HG03060 (cell line): ENCODE measurements around the gene PATL1.
"Not testable (repeated sequence)": the region's sequence is repeated elsewhere in the genome, so short reads cannot be mapped to it uniquely, and the experiment has no call there.

Experiments used
- ATAC-seq: cut with Tn5 transposase; IDR thresholded peaks from one replicate; pipeline ENCODE4 v1.9.1; 2021; ENCODE audit warnings: low read depth, moderate number of reproducible peaks; ENCODE audit not compliant: unreplicated experiment

Gene PATL1

GRCh38 chr11:59668950-59669610 is at the start of gene PATL1:
PATL1 (minus strand) TSS chr11:59669037; CDS start chr11:59668895, 142 bp downstream.
- peak; percentile 94 for ATAC-seq

- ATAC-seq: no peak
Observed at GRCh38 chr11:59716051-59716450, 47.2 kb upstream of the PATL1 start.

DNA sequence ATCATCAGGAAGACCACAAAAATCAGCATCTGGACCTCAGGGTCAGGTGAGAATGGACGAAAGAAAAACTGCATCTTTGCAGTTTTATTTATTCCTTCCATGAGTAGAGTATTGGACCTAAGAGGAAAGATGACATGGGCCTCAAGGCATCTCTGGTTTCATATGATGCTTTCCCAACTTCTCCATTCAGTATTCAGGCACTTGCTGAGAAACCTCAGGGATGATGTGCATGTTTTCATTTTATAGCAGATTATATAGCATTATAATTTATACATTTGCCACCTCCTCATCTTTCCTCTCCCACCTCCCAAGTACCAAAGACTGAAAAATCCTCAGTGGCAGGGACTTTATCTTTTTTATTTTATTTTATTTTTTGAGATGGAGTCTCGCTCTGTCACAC is 44.9 kb upstream of the PATL1 start, which contains the start of gene OR10V1:
OR10V1 (minus strand) TSS at position 101 of the 400 bp plus-strand sequence; CDS start at position 101, 0 bp downstream.
- no peak for ATAC-seq

- no peak for ATAC-seq
Observed at GRCh38 chr11:59710136-59710847, 41.5 kb upstream of the PATL1 start.

- ATAC-seq: no peak
Observed at GRCh38 chr11:59708537-59708936, 39.7 kb upstream of the PATL1 start.

- ATAC-seq: no peak
Observed at GRCh38 chr11:59707371-59707770, 38.5 kb upstream of the PATL1 start.

GRCh38 chr11:59706518-59707285 is 37.9 kb upstream of the PATL1 start:
- no peak for ATAC-seq

DNA sequence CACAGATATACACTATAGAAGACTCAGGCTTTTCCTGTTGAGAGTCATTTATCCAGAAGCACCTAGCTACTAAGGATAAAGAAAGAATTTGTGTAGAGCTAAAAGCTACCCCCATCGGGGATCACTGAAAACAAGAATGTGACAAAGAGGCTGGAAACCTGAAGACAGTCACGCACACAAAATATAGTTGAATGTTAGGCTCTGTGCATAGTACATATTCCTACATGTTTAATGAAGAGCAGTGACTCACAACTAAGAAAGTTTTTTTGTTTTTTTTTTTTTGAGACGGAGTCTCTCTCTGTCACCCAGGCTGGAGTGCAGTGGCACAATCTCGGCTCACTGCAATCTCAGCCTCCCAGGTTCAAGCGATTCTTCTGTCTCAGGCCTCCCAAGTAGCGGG is 36.5 kb upstream of the PATL1 start:
- ATAC-seq: no peak

GRCh38 chr11:59703515-59703914 is 34.7 kb upstream of the PATL1 start:
- not testable (repeated sequence) for ATAC-seq

DNA sequence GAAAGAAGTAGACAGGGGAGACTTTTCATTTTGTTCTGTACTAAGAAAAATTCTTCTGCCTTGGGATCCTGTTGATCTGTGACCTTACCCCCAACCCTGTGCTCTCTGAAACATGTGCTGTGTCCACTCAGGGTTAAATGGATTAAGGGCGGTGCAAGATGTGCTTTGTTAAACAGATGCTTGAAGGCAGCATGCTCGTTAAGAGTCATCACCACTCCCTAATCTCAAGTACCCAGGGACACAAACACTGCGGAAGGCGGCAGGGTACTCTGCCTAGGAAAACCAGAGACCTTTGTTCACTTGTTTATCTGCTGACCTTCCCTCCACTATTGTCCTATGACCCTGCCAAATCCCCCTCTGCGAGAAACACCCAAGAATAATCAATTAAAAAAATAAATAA is 31.3 kb upstream of the PATL1 start:
- ATAC-seq: not testable (repeated sequence)

GRCh38 chr11:59698506-59698905 is 29.7 kb upstream of the PATL1 start:
- no peak for ATAC-seq

GRCh38 chr11:59692915-59693314 is 24.1 kb upstream of the PATL1 start:
- ATAC-seq: no peak

GRCh38 chr11:59691156-59691555 is 22.3 kb upstream of the PATL1 start:
- ATAC-seq: no peak

DNA sequence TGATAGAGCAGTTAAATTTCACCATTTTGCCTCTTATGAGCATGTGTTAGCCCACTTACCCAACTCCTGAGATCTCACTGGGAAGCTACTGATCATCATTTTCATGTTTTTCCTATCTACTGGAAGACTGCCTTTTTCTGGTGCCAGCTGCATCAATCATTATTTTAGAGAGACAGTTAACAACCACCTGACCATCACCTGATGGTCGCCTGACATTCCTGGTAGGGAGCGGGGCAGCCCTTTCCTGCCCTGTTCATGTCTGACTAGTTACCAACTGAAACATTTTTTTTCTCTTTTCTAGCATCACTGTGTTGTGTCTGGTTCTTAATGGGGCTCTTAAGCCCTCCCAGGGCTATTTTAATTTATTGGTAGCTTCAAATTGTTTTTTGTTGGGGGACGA is 20.2 kb upstream of the PATL1 start:
- ATAC-seq: no peak

DNA sequence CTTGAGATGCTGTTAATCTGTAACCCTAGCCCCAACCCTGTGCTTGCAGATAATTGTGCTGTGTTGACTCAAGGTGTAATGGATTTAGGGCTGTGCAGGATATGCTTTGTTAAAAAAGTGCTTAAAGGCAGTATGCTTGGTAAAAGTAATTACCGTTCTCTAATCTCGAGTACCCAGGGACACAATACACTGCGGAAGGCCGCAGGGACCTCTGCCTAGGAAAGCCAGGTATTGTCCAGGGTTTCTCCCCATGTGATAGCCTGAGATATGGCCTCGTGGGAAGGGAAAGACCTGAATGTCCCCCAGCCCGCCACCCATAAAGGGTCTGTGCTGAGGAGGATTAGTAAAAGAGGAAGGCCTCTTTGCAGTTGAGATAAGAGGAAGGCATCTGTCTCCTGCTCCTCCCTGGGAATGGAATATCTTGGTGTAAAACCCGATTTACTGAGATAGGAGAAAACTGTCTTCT is 12.5 kb upstream of the PATL1 start:
- not testable (repeated sequence) for ATAC-seq

DNA sequence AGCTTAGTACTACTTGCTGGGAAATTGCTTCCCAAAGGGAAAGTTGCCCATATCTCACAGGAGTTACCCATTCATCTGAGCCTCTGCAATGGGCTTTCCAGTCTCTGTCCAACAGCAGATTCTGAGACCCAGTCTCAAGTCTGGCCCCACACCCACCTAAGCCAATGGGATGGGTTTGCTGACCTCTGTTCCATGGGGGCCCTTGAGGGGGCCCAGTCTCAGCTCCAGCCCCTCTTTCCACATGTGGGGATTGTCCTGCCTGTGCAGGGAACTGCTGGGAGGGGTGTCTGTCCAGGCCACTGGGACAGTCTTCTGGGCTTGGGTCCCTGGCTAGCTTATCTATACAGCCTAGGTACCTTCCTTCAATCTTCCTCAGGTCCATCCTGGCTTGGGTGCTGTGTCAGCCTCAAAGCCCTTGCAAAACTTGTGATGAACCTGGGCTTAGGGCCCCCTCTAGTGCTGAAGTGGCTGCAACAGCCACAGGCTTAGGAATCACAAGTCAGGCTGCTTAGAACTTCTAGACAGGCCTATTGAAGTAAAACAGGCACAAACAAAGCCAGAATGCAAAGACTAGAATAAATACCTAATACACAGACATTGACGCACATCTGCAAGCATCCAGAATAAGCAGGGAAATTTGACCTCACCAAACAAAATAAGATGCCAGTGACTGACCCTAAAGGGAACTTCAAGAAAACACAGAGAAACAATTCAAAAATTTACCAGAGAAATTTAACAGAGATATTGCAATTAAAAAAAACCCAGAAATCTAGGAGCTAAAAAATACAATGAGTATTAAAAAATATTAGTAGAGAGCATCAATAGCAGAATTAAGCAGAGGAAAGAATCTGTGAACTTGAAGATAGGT is 11.7 kb upstream of the PATL1 start:
- peak; percentile 60 for ATAC-seq

DNA sequence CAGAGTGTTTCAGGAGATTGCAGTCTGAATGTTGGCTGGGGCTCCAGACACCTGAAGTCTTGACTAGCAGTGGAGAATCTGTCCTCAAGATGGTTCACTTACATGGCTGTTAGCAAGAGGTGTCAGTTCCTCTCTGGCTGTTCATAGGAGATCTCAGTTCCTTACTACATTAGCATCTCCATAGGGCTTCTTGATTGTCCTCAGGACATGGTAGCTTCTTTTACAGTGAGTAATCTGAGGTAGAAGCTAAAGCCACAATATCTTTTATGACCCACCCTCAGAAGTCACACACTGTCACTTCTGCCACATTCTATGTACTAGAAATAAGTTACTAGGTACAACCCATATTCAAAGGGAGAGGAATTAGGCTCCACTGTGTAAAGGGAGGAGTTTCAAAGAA is 10.5 kb upstream of the PATL1 start:
- no peak for ATAC-seq

GRCh38 chr11:59678813-59679165 is 10.0 kb upstream of the PATL1 start:
- no peak for ATAC-seq

DNA sequence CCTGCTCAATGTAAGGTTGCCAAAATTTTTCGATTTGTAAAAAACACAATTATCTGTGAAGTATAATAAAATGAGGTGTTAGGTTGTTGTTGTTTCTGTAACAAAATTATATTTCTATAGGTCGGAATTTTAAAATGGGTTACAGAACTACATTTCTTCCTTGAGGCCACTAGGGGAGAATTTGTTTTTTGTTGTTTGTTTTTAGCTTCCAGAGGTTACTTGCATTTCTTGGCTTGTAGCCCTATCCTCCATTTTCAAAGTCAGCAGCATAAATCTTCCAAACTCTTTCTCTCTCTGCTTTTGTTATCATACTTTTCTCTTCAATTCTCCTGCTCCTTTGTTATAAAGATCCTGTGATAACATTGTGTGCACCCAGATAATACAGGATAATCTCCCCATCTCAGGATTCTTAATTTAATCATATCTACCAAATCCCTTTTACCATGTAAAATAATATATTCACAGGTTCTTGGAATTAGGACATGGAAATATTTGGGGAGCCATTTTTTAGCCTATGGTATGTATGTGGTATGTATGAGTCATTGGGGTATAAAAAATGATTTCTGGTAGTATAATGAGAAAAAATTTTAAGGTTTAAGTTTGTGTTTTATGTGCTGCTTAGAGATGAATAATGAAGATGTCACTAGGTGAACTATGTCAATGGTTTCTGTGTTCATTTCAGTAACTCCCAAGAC is 9.4 kb upstream of the PATL1 start:
- no peak for ATAC-seq

- no peak for ATAC-seq
Observed at GRCh38 chr11:59676205-59676604, 7.4 kb upstream of the PATL1 start.
